HepG2 (cell line): ENCODE measurements around the gene NCBP1. TPM values are rescaled to one million over a fixed set of nuclear protein-coding genes. Genes with fewer than 3 reads are reported as not detected.

Source experiments
- KLF13 ChIP-seq: sonication (generic); formaldehyde crosslinking; IDR thresholded peaks from 2 replicates; pipeline ENCODE4 v1.4.0; 2020; ENCODE audit warnings: mild to moderate bottlenecking, missing genetic modification reagents
- NFE2L2 ChIP-seq: fragments of 150-350 bp; IDR thresholded peaks from 2 replicates; pipeline ENCODE4 v1.6.1; 2014; ENCODE audit warnings: low read length
- RFXAP ChIP-seq: sonication (generic); formaldehyde crosslinking; IDR thresholded peaks from 2 replicates; pipeline ENCODE4 v1.4.0; 2020; ENCODE audit warnings: missing genetic modification reagents, borderline replicate concordance
- ZNF253 ChIP-seq: sonication (generic); formaldehyde crosslinking; IDR thresholded peaks from 2 replicates; pipeline ENCODE4 v1.8.0; 2022; ENCODE audit warnings: mild to moderate bottlenecking, missing genetic modification reagents, borderline replicate concordance
- polyA plus RNA-seq, 8 experiments: library from polyadenylated mRNA; depleted of rRNA in 3 of 8; stranded (reverse) in 7 of 8; unstranded in 1 of 8; fragments of >200 nt; fragmentation: Illumina TruSeq in 4 of 8; extraction: Trizol in 4 of 8; gene quantifications; 2 replicates each; pipeline versions ENCODE4 v1.2.1 to v1.2.3, GENCODE V29; 2011 to 2016; ENCODE audit warnings: low read depth in 4 of 8, missing spikeins in 1 of 8, mixed read lengths in 1 of 8; ENCODE audit not compliant: insufficient read depth in 1 of 8
- total RNA-seq, 5 experiments: library from RNA; depleted of rRNA; stranded (reverse); fragments of >200 nt; fragmentation: Illumina TruSeq; extraction: Trizol; gene quantifications; 2 replicates each; pipeline ENCODE4 v1.2.3, GENCODE V29; 2016; ENCODE audit warnings: low read depth in 1 of 5
- TF ChIP-seq, protein P1 (sequence below): sonication (generic); formaldehyde crosslinking; IDR thresholded peaks from 2 replicates; pipeline ENCODE4 v1.4.0; 2020; ENCODE audit warnings: missing genetic modification reagents
- TF ChIP-seq, protein P2 (sequence below), 2 experiments: sonication (generic) in 1 of 2; formaldehyde crosslinking in 1 of 2; IDR thresholded peaks; 2 replicates each; pipeline versions ENCODE4 v1.5.1 to v1.6.1; 2011 to 2020; ENCODE audit warnings: borderline replicate concordance in 1 of 2, low read depth in 1 of 2, low read length in 1 of 2, mild to moderate bottlenecking in 1 of 2, missing genetic modification reagents in 1 of 2, moderate library complexity in 1 of 2
- TF ChIP-seq, protein P3 (sequence below): sonication (generic); formaldehyde crosslinking; IDR thresholded peaks from 2 replicates; pipeline ENCODE4 v1.5.0; 2020; ENCODE audit warnings: missing genetic modification reagents
- TF ChIP-seq, protein P4 (sequence below): sonication (generic); formaldehyde crosslinking; IDR thresholded peaks from 2 replicates; pipeline ENCODE4 v1.5.0; 2020; ENCODE audit warnings: mild to moderate bottlenecking, missing genetic modification reagents
- TF ChIP-seq, protein P5 (sequence below): sonication (generic); formaldehyde crosslinking; IDR thresholded peaks from 2 replicates; pipeline ENCODE4 v1.4.0; 2020; ENCODE audit warnings: missing genetic modification reagents
- TF ChIP-seq, protein P6 (sequence below): sonication (generic); formaldehyde crosslinking; IDR thresholded peaks from 2 replicates; pipeline ENCODE4 v1.5.0; 2020; ENCODE audit warnings: mild to moderate bottlenecking, low read depth, missing genetic modification reagents, borderline replicate concordance

Gene NCBP1
- total and polyA plus RNA-seq, 2 of the 13 experiments (the other 11 are each of a cell fraction or from before 2014, with no cell fraction given), result 13.3 to 40.2 TPM

DNA sequence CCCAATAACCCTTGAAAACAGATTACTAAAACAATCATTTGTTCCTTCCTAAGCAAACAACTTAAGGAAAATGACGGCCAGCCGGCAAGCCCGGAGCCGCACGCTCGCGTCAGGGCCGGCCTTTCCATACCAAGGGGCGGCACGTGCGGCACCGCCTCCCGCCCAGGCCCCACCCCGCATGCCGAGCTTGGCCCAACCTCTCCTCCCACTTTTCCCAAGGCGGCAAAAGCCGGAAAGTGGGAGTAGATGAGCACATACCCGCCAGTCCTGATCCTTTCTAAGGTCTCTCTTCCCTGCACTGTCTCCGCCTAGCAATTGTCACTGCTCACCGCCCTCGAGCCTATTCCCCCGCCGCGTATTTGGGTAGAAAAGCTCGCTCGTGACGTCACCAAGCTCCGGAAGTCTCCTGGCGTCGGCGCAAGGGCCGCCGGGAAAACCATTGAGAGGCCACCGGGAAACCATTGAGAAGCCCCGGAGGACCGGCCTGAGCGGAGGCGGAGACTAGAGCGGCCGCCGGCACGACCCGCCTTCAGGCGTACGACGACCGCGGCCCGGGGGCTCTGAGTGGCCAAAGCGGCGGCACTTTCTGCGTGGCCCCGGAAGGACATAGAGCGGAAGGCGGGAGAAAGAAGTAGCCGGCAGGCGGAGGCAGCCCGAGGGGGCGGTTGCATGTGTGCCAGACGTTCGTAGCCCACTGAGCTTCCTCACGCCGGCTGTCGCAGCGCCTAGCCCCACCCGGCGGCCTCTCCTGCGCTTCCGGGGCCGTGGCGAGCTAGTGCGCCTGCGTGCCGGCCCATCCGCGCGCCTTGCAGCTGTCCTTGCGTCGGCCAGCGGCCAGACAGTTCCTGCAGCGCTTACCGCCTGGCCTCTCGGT, at the start of gene NCBP1, which contains the start of gene TSTD2 (continued):
- TF ChIP-seq, protein P1, sequence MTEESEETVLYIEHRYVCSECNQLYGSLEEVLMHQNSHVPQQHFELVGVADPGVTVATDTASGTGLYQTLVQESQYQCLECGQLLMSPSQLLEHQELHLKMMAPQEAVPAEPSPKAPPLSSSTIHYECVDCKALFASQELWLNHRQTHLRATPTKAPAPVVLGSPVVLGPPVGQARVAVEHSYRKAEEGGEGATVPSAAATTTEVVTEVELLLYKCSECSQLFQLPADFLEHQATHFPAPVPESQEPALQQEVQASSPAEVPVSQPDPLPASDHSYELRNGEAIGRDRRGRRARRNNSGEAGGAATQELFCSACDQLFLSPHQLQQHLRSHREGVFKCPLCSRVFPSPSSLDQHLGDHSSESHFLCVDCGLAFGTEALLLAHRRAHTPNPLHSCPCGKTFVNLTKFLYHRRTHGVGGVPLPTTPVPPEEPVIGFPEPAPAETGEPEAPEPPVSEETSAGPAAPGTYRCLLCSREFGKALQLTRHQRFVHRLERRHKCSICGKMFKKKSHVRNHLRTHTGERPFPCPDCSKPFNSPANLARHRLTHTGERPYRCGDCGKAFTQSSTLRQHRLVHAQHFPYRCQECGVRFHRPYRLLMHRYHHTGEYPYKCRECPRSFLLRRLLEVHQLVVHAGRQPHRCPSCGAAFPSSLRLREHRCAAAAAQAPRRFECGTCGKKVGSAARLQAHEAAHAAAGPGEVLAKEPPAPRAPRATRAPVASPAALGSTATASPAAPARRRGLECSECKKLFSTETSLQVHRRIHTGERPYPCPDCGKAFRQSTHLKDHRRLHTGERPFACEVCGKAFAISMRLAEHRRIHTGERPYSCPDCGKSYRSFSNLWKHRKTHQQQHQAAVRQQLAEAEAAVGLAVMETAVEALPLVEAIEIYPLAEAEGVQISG, result peak; percentile 99
- peak; percentile 83 for TF ChIP-seq ZNF253 (CRISPR knock-in tag)
- TF ChIP-seq KLF13 (CRISPR knock-in tag), result no peak
- TF ChIP-seq, protein P2, sequence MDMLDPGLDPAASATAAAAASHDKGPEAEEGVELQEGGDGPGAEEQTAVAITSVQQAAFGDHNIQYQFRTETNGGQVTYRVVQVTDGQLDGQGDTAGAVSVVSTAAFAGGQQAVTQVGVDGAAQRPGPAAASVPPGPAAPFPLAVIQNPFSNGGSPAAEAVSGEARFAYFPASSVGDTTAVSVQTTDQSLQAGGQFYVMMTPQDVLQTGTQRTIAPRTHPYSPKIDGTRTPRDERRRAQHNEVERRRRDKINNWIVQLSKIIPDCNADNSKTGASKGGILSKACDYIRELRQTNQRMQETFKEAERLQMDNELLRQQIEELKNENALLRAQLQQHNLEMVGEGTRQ (IDR thresholded peaks at IDR 0.05; ENCODE audit: low read depth, low read length), result peak; percentile 46; the same call in 1 of the 2 replicates
- TF ChIP-seq, protein P2 (CRISPR knock-in tag; IDR thresholded peaks at IDR 0.05; ENCODE audit: borderline replicate concordance), result peak; percentile 73; the same call in 1 of the 2 replicates
- TF ChIP-seq, protein P3, sequence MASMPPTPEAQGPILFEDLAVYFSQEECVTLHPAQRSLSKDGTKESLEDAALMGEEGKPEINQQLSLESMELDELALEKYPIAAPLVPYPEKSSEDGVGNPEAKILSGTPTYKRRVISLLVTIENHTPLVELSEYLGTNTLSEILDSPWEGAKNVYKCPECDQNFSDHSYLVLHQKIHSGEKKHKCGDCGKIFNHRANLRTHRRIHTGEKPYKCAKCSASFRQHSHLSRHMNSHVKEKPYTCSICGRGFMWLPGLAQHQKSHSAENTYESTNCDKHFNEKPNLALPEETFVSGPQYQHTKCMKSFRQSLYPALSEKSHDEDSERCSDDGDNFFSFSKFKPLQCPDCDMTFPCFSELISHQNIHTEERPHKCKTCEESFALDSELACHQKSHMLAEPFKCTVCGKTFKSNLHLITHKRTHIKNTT, result no peak
- TF ChIP-seq RFXAP (CRISPR knock-in tag), result peak; percentile 50; the same call in 1 of the 2 replicates
- TF ChIP-seq, protein P4, sequence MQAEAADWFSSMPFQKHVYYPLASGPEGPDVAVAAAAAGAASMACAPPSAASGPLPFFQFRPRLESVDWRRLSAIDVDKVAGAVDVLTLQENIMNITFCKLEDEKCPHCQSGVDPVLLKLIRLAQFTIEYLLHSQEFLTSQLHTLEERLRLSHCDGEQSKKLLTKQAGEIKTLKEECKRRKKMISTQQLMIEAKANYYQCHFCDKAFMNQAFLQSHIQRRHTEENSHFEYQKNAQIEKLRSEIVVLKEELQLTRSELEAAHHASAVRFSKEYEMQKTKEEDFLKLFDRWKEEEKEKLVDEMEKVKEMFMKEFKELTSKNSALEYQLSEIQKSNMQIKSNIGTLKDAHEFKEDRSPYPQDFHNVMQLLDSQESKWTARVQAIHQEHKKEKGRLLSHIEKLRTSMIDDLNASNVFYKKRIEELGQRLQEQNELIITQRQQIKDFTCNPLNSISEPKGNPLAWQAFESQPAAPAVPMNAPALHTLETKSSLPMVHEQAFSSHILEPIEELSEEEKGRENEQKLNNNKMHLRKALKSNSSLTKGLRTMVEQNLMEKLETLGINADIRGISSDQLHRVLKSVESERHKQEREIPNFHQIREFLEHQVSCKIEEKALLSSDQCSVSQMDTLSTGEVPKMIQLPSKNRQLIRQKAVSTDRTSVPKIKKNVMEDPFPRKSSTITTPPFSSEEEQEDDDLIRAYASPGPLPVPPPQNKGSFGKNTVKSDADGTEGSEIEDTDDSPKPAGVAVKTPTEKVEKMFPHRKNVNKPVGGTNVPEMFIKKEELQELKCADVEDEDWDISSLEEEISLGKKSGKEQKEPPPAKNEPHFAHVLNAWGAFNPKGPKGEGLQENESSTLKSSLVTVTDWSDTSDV, result no peak; the same call in 1 of the 2 replicates
- no peak for TF ChIP-seq NFE2L2
- TF ChIP-seq, protein P5, sequence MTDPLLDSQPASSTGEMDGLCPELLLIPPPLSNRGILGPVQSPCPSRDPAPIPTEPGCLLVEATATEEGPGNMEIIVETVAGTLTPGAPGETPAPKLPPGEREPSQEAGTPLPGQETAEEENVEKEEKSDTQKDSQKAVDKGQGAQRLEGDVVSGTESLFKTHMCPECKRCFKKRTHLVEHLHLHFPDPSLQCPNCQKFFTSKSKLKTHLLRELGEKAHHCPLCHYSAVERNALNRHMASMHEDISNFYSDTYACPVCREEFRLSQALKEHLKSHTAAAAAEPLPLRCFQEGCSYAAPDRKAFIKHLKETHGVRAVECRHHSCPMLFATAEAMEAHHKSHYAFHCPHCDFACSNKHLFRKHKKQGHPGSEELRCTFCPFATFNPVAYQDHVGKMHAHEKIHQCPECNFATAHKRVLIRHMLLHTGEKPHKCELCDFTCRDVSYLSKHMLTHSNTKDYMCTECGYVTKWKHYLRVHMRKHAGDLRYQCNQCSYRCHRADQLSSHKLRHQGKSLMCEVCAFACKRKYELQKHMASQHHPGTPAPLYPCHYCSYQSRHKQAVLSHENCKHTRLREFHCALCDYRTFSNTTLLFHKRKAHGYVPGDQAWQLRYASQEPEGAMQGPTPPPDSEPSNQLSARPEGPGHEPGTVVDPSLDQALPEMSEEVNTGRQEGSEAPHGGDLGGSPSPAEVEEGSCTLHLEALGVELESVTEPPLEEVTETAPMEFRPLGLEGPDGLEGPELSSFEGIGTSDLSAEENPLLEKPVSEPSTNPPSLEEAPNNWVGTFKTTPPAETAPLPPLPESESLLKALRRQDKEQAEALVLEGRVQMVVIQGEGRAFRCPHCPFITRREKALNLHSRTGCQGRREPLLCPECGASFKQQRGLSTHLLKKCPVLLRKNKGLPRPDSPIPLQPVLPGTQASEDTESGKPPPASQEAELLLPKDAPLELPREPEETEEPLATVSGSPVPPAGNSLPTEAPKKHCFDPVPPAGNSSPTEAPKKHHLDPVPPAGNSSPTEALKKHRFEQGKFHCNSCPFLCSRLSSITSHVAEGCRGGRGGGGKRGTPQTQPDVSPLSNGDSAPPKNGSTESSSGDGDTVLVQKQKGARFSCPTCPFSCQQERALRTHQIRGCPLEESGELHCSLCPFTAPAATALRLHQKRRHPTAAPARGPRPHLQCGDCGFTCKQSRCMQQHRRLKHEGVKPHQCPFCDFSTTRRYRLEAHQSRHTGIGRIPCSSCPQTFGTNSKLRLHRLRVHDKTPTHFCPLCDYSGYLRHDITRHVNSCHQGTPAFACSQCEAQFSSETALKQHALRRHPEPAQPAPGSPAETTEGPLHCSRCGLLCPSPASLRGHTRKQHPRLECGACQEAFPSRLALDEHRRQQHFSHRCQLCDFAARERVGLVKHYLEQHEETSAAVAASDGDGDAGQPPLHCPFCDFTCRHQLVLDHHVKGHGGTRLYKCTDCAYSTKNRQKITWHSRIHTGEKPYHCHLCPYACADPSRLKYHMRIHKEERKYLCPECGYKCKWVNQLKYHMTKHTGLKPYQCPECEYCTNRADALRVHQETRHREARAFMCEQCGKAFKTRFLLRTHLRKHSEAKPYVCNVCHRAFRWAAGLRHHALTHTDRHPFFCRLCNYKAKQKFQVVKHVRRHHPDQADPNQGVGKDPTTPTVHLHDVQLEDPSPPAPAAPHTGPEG (CRISPR knock-in tag), result no peak
- TF ChIP-seq, protein P6, sequence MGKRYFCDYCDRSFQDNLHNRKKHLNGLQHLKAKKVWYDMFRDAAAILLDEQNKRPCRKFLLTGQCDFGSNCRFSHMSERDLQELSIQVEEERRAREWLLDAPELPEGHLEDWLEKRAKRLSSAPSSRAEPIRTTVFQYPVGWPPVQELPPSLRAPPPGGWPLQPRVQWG, result 0 out of 2 replicates have a peak, but pooled peaks have one; percentile 86
